ENCODE data around the gene RMI2.

GRCh38 chr16:11312718-11313492, 32.4 kb upstream of the RMI2 start:
- TF ChIP-seq CTCF (optimal IDR thresholded peaks at IDR 0.05 in 1 of 3, IDR thresholded peaks at IDR 0.05 in 1 of 3, conservative IDR thresholded peaks at IDR 0.05 in 1 of 3; ENCODE audit: extremely low read depth in 1 of 3, insufficient read depth in 2 of 3, low read length in 3 of 3) (no peak), EZH2 (IDR thresholded peaks at IDR 0.05; ENCODE audit: low read length) (no peak)
